Right lobe of liver (tissue), 4 donors: ENCODE results near the gene ITCH.

Source experiments
- POLR2A ChIP-seq: fragments of 450-650 bp; IDR thresholded peaks from one replicate; pipeline ENCODE4 v1.6.1; 2017; ENCODE audit warnings: antibody characterized with exemption, mild to moderate bottlenecking
- TF ChIP-seq, protein P1 (sequence below), 4 donors: fragments of 200-600 bp in 3 of 4; fragments of 450-650 bp in 1 of 4; IDR thresholded peaks; one replicate each; pipeline versions ENCODE4 v1.5.1 to v1.8.0; 2016 to 2022; ENCODE audit warnings: antibody characterized with exemption in 4 of 4, mild to moderate bottlenecking in 2 of 4
- donor health status: DM: no; HTN: no; CAD: no.
- donor health status: DM: no; HTN: no; CAD: no.
- donor health status: DM: no; HTN: yes; CAD: no.

DNA sequence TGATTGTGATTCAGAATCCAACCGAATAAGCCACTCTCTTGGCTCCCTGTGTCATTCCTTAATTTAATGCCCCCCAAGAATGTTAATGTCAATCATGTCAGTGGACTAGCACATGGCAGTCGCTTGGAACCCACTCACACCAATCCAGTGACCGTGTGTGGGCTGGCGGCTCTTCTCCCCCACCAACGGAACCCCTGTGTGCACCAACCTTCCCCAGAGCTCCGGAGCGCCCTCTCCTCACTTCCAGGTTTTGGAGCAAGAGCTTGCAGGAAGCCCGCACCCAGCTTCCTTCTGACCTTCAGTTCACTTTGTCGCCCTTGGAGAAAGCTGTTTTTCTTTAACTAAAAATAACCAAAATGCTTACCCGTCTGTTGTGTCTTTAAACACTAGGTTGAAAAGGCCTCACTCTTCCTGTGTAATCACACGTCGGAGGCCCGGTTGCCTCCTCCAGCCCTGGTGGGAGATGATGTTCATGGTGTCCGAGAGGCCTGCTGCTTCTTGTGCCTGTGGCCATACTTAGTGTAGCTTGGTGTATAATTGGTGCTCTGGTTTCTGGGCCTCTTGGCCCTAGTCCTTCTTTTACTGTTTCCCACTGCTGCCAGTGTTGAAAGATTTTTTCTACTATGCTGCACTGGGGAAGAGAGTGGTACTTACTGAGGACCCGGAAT is 177.7 kb downstream of the ITCH start:
- TF ChIP-seq, protein P1, sequence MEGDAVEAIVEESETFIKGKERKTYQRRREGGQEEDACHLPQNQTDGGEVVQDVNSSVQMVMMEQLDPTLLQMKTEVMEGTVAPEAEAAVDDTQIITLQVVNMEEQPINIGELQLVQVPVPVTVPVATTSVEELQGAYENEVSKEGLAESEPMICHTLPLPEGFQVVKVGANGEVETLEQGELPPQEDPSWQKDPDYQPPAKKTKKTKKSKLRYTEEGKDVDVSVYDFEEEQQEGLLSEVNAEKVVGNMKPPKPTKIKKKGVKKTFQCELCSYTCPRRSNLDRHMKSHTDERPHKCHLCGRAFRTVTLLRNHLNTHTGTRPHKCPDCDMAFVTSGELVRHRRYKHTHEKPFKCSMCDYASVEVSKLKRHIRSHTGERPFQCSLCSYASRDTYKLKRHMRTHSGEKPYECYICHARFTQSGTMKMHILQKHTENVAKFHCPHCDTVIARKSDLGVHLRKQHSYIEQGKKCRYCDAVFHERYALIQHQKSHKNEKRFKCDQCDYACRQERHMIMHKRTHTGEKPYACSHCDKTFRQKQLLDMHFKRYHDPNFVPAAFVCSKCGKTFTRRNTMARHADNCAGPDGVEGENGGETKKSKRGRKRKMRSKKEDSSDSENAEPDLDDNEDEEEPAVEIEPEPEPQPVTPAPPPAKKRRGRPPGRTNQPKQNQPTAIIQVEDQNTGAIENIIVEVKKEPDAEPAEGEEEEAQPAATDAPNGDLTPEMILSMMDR (IDR thresholded peaks at IDR 0.05), result no peak
- TF ChIP-seq POLR2A, result no peak
